HCT116 (cell line): Measurements from ENCODE around the gene PAGR1. TPM values are rescaled to one million over a fixed set of nuclear protein-coding genes. Genes with fewer than 3 reads are reported as not detected.
A peak's percentile ranks its signal among the peaks of the same experiment; 100 is the strongest.

Source experiments
- ATAC-seq: fragments of 200-7000 bp; cut with Tn5 transposase; 2 replicates; pipeline ENCODE4 v1.9.1; 2020; ENCODE audit warnings: mild to moderate bottlenecking, moderate library complexity
- BruUV-seq: library from RNA; stranded (reverse); fragments of 400-500 nt; replicated peaks from 2 replicates; lab custom pipeline; 2021; lab: Mats Ljungman, UMichigan
- CTCF ChIA-PET: fragments of 300-600 bp; sonication (Branson Sonifier 250); formaldehyde crosslinking; loops from one replicate; lab custom pipeline; 2021; ENCODE audit warnings: antibody characterized with exemption; lab: Charles Lee
- POLR2A ChIA-PET: fragments of 300-600, 350-600 bp; sonication (Branson Sonifier 250); formaldehyde crosslinking; loops from one replicate; lab custom pipeline; 2021; ENCODE audit warnings: antibody characterized with exemption; lab: Charles Lee
- RAD21 ChIA-PET, 2 experiments: fragments of 300-600 bp; sonication (Branson Sonifier 250); formaldehyde crosslinking; loops; one replicate each; lab custom pipeline; 2023; ENCODE audit warnings: low total read pairs in 2 of 2; ENCODE audit not compliant: uncharacterized antibody in 2 of 2, unreplicated experiment in 2 of 2, low non-redundant PET in 1 of 2; lab: Charles Lee
- DNase-seq: peaks from one replicate; pipeline ENCODE4 v3.0.0-alpha.2; 2010; ENCODE audit warnings: low read depth, low spot score
- H2AFZ ChIP-seq: fragments of 200-600 bp; shearing (Covaris generic), sonication (generic); 2 replicates; pipeline ENCODE4 v1.6.1; 2017; ENCODE audit warnings: low read depth, mixed run types, mixed read lengths, antibody characterized with exemption, low read length; ENCODE audit not compliant: poor library complexity, severe bottlenecking
- H3K27ac ChIP-seq: 2 replicates; pipeline ENCODE4 v1.5.1; 2012; ENCODE audit warnings: low read depth, low read length
- H3K27me3 ChIP-seq: fragments of 200-600 bp; sonication (generic); 2 replicates; pipeline ENCODE4 v1.6.1; 2016; ENCODE audit warnings: mixed run types, low read length, mixed read lengths; ENCODE audit not compliant: insufficient read depth
- H3K36me3 ChIP-seq, 2 experiments: fragments of 200-500 bp in 1 of 2; fragments of 200-600 bp in 1 of 2; sonication (Bioruptor generic) in 1 of 2; sonication (generic) in 1 of 2; 2 replicates each; pipeline versions ENCODE4 v1.5.1 to v1.6.1; 2014 to 2016; ENCODE audit warnings: low read length in 2 of 2, inconsistent platforms in 1 of 2, mixed read lengths in 1 of 2, mixed run types in 1 of 2; ENCODE audit not compliant: insufficient read depth in 2 of 2, control insufficient read depth in 1 of 2
- H3K4me1 ChIP-seq, 2 experiments: fragments of 200-600 bp in 1 of 2; sonication (generic) in 1 of 2; 2 replicates each; pipeline versions ENCODE4 v1.5.1 to v1.6.1; 2012 to 2017; ENCODE audit warnings: low read length in 2 of 2, inconsistent platforms in 1 of 2, mild to moderate bottlenecking in 1 of 2, mixed read lengths in 1 of 2, mixed run types in 1 of 2, moderate library complexity in 1 of 2; ENCODE audit not compliant: insufficient read depth in 2 of 2, control insufficient read depth in 1 of 2
- H3K4me2 ChIP-seq: fragments of 200-600 bp; sonication (generic); 2 replicates; pipeline ENCODE4 v1.6.1; 2017; ENCODE audit warnings: mixed run types, low read length, mixed read lengths
- H3K4me3 ChIP-seq, 2 experiments: fragments of 200-600 bp in 1 of 2; sonication (generic) in 1 of 2; replicated peaks in 1 of 2; 2 replicates each; pipeline ENCODE4 v1.5.1; 2011 to 2016; ENCODE audit warnings: low read length in 2 of 2, control low read depth in 1 of 2, low read depth in 1 of 2, mild to moderate bottlenecking in 1 of 2, mixed read lengths in 1 of 2, mixed run types in 1 of 2
- H3K79me2 ChIP-seq: fragments of 200-600 bp; sonication (generic); 2 replicates; pipeline ENCODE4 v1.6.1; 2017; ENCODE audit warnings: mild to moderate bottlenecking, mixed run types, low read length, moderate library complexity, mixed read lengths; ENCODE audit not compliant: insufficient read depth
- H3K9ac ChIP-seq: fragments of 200-600 bp; sonication (generic); 2 replicates; pipeline ENCODE4 v1.6.1; 2016; ENCODE audit warnings: low read length, mixed read lengths
- H3K9me2 ChIP-seq: fragments of 200-600 bp; sonication (generic), shearing (Covaris generic); 2 replicates; pipeline ENCODE4 v1.6.1; 2017; ENCODE audit warnings: mixed run types, mild to moderate bottlenecking, moderate library complexity; ENCODE audit not compliant: insufficient read depth
- H3K9me3 ChIP-seq, 2 experiments: fragments of 200-500 bp in 1 of 2; fragments of 200-600 bp in 1 of 2; sonication (Bioruptor generic) in 1 of 2; sonication (generic) in 1 of 2; 2 replicates each; pipeline ENCODE4 v1.6.1; 2014 to 2017; ENCODE audit warnings: low read length in 2 of 2, mixed read lengths in 2 of 2, inconsistent platforms in 1 of 2, low read depth in 1 of 2, mild to moderate bottlenecking in 1 of 2, mixed run types in 1 of 2, moderate library complexity in 1 of 2; ENCODE audit not compliant: control insufficient read depth in 1 of 2, insufficient read depth in 1 of 2
- H4K20me1 ChIP-seq: fragments of 200-600 bp; sonication (generic), shearing (Covaris generic); 2 replicates; pipeline ENCODE4 v1.6.1; 2017; ENCODE audit warnings: mixed run types, mild to moderate bottlenecking, moderate library complexity; ENCODE audit not compliant: insufficient read depth
- ATF3 ChIP-seq: IDR thresholded peaks from 2 replicates; pipeline ENCODE4 v1.6.1; 2012
- CBX3 ChIP-seq: IDR thresholded peaks from 2 replicates; pipeline ENCODE4 v1.6.1; 2012; ENCODE audit warnings: low read depth
- CEBPB ChIP-seq: IDR thresholded peaks from 2 replicates; pipeline ENCODE4 v1.6.1; 2012; ENCODE audit warnings: low read depth
- CTCF ChIP-seq, 3 experiments: fragments of 200-600 bp in 1 of 3; sonication (generic) in 1 of 3; IDR thresholded peaks in 2 of 3; conservative IDR thresholded peaks in 1 of 3; 2 replicates each; pipeline ENCODE4 v1.5.1; 2012 to 2017; ENCODE audit warnings: low read depth in 2 of 3, low read length in 2 of 3, antibody characterized with exemption in 1 of 3, borderline replicate concordance in 1 of 3, control low read depth in 1 of 3, mild to moderate bottlenecking in 1 of 3, mixed read lengths in 1 of 3, mixed run types in 1 of 3, moderate library complexity in 1 of 3; ENCODE audit not compliant: insufficient read depth in 1 of 3
- EGR1 ChIP-seq: IDR thresholded peaks from 2 replicates; pipeline ENCODE4 v1.6.1; 2012; ENCODE audit warnings: low read depth
- ELF1 ChIP-seq: IDR thresholded peaks from 2 replicates; pipeline ENCODE4 v1.6.1; 2012; ENCODE audit warnings: low read depth, borderline replicate concordance
- EZH2 ChIP-seq: fragments of 200-600 bp; sonication (generic); IDR thresholded peaks from 2 replicates; pipeline ENCODE4 v1.6.1; 2017; ENCODE audit warnings: antibody characterized with exemption, mixed run types
- EZH2phosphoT487 ChIP-seq: fragments of 200-600 bp; IDR thresholded peaks from 2 replicates; pipeline ENCODE4 v1.6.1; 2018; ENCODE audit warnings: antibody characterized with exemption, borderline replicate concordance
- FOSL1 ChIP-seq: IDR thresholded peaks from 2 replicates; pipeline ENCODE4 v1.6.1; 2012; ENCODE audit warnings: low read depth
- JUND ChIP-seq: IDR thresholded peaks from 2 replicates; pipeline ENCODE4 v1.6.1; 2012
- MAX ChIP-seq: IDR thresholded peaks from 2 replicates; pipeline ENCODE4 v1.6.1; 2012
- POLR2A ChIP-seq: IDR thresholded peaks from 2 replicates; pipeline ENCODE4 v1.7.0; 2011; ENCODE audit warnings: borderline replicate concordance; ENCODE audit not compliant: insufficient read depth, insufficient read length; ENCODE audit errors: extremely low read depth
- POLR2AphosphoS5 ChIP-seq: IDR thresholded peaks from 2 replicates; pipeline ENCODE4 v1.6.1; 2011; ENCODE audit warnings: mild to moderate bottlenecking, low read depth, low read length, moderate library complexity
- RAD21 ChIP-seq: IDR thresholded peaks from 2 replicates; pipeline ENCODE4 v1.6.1; 2012; ENCODE audit warnings: low read depth, mild to moderate bottlenecking
- REST ChIP-seq: IDR thresholded peaks from 2 replicates; pipeline ENCODE4 v1.6.1; 2012; ENCODE audit warnings: low read depth
- SIN3A ChIP-seq: IDR thresholded peaks from 2 replicates; pipeline ENCODE4 v1.6.1; 2012; ENCODE audit warnings: low read depth
- SP1 ChIP-seq: IDR thresholded peaks from 2 replicates; pipeline ENCODE4 v1.6.1; 2012; ENCODE audit warnings: low read depth
- SRF ChIP-seq: IDR thresholded peaks from 2 replicates; pipeline ENCODE4 v1.6.1; 2012; ENCODE audit warnings: low read depth
- TCF7L2 ChIP-seq: IDR thresholded peaks from 2 replicates; pipeline ENCODE4 v1.7.0; 2011; ENCODE audit warnings: borderline replicate concordance, inconsistent platforms; ENCODE audit not compliant: insufficient read depth, insufficient read length; ENCODE audit errors: extremely low read depth
- YY1 ChIP-seq: IDR thresholded peaks from 2 replicates; pipeline ENCODE4 v1.6.1; 2011; ENCODE audit warnings: low read length, low read depth, moderate library complexity, mild to moderate bottlenecking; ENCODE audit not compliant: insufficient replicate concordance; ENCODE audit errors: extremely low read depth
- ZFX ChIP-seq: fragments of 450-650 bp; IDR thresholded peaks from 2 replicates; pipeline ENCODE4 v1.6.1; 2017
- ZNF274 ChIP-seq: fragments of 200-500 bp; sonication (Bioruptor generic); IDR thresholded peaks from 2 replicates; pipeline ENCODE4 v1.6.1; 2014; ENCODE audit warnings: mild to moderate bottlenecking, low read depth, low read length, inconsistent platforms
- intact Hi-C: fragments of 100-400 bp; cut with micrococcal nuclease; formaldehyde crosslinking; loops from 2 replicates; pipeline ENCODE4 v1.10.0; 2022
- total RNA-seq: library from RNA; stranded (reverse); gene quantifications from one replicate; pipeline ENCODE4 v1.2.1, GENCODE V29; 2021; ENCODE audit not compliant: unreplicated experiment

PAGR1 gene
- total RNA-seq, 1 experiment from 2014 or later = 28.9 TPM

GRCh38 chr16:29862884-29863668 lies 47.1 kb downstream of the PAGR1 start, which contains the start of gene CDIPT:
TSS of gene CDIPT (minus strand) at chr16:29863226. CDS start at chr16:29862857, 369 bp downstream.
- peak; percentile 98 for DNase-seq
- TF ChIP-seq YY1 (peak; percentile 82), SP1 (peak; percentile 95), ELF1 (no peak; the same call in 1 of the 2 replicates), SIN3A (peak; percentile 72; the same call in 1 of the 2 replicates), REST (no peak), SRF (no peak; the same call in 1 of the 2 replicates), TCF7L2 (peak; percentile 94), POLR2AphosphoS5 (peak; percentile 77), ZNF274 (no peak), FOSL1 (no peak), MAX (peak; percentile 85), ZFX (peak; percentile 79; the same call in 1 of the 2 replicates), RAD21 (peak; percentile 49), POLR2A (peak; percentile 52), CEBPB (no peak), CBX3 (peak; percentile 75), EZH2 (no peak), JUND (peak; percentile 80), ATF3 (no peak), EZH2phosphoT487 (no peak), EGR1 (no peak; the same call in 1 of the 2 replicates), CTCF (IDR thresholded peaks at IDR 0.05 in 2 of 3, conservative IDR thresholded peaks at IDR 0.05 in 1 of 3; ENCODE audit: borderline replicate concordance in 1 of 3, insufficient read depth in 1 of 3, low read depth in 2 of 3, low read length in 2 of 3) (peak; percentile 58 to 77 (median 70); a peak in 5 of 6 replicates)

More at GRCh38 chr16:29862884-29863668, 47.1 kb downstream of the PAGR1 start, which contains the start of gene CDIPT:
- no peaks in the 10 kb centered on the region for H3K9me3 ChIP-seq
- H3K36me3 ChIP-seq = peaks cover 10 to 17% of the 10 kb centered on the region in 2 experiments
- no TSS peak for BruUV-seq
- H3K9me2 ChIP-seq = no peaks in the 10 kb centered on the region
- ATAC-seq = peak; percentile 99
- H3K27me3 ChIP-seq = no peaks in the 10 kb centered on the region
- H4K20me1 ChIP-seq = no peaks in the 10 kb centered on the region
- peaks cover 0 to 15% of the 10 kb centered on the region in 2 experiments; a peak in 3 of 4 replicates for H3K4me1 ChIP-seq
- intact Hi-C loops = loop anchor here (5.0 kb wide), 1 partner anchor 46 kb away; the partner anchor contains the start of gene PAGR1
- H3K4me3 ChIP-seq = peak within 1 kb of the TSS; percentile 85 to 89
- peak within 1 kb of the TSS; percentile 77 for H3K4me2 ChIP-seq
- H3K9ac ChIP-seq = peak within 1 kb of the TSS; percentile 78
- peak within 1 kb of the TSS; percentile 87 for H2AFZ ChIP-seq
- peak within 1 kb of the TSS; percentile 80 for H3K27ac ChIP-seq
- ChIA-PET POLR2A (interaction anchor here (1.0 to 1.3 kb wide), 2 partner anchors 43 to 156 kb away, joined by 3 to 4 read pairs; partner anchors contain the start of gene MVP), CTCF (interaction anchor here (0.8 to 3.0 kb wide), 4 partner anchors 15 to 46 kb away, joined by 3 to 19 read pairs (median 4); partner anchors contain the start of genes ASPHD1 and MVP), RAD21 (no interaction called here)
- H3K79me2 ChIP-seq = peaks cover 20% of the 10 kb centered on the region
